GM23338 (cell line): Measurements from ENCODE around the gene GRIPAP1. TPM values are rescaled to one million over a fixed set of nuclear protein-coding genes. Genes with fewer than 3 reads are reported as not detected.

ENCODE experiments used
- ATAC-seq: fragments of 200-7000 bp; cut with Tn5 transposase; 3 replicates; pipeline ENCODE4 v1.9.1; 2020
- DNase-seq: peaks from one replicate; pipeline ENCODE4 v3.0.0-alpha.2; 2015; ENCODE audit warnings: low spot score
- H2AFZ ChIP-seq: fragments of 200-600 bp; sonication (generic); 2 replicates; pipeline ENCODE4 v1.8.0; 2016; ENCODE audit warnings: antibody characterized with exemption, mild to moderate bottlenecking, moderate library complexity
- H3F3A ChIP-seq: fragments of 200-600 bp; sonication (generic); replicated peaks from 2 replicates; pipeline ENCODE4 v1.8.0; 2017; ENCODE audit warnings: antibody characterized with exemption, mixed run types, low read depth
- H3K27ac ChIP-seq: fragments of 200-600 bp; sonication (generic); 2 replicates; pipeline ENCODE4 v1.6.1; 2016; ENCODE audit warnings: low read depth
- H3K27me3 ChIP-seq: fragments of 200-600 bp; sonication (generic); 2 replicates; pipeline ENCODE4 v1.8.0; 2016; ENCODE audit warnings: mild to moderate bottlenecking, mixed run types, moderate library complexity; ENCODE audit not compliant: insufficient read depth
- H3K36me3 ChIP-seq: fragments of 200-600 bp; sonication (generic); 2 replicates; pipeline ENCODE4 v1.8.0; 2016; ENCODE audit warnings: mild to moderate bottlenecking; ENCODE audit not compliant: insufficient read depth
- H3K4me1 ChIP-seq: fragments of 200-600 bp; sonication (generic); 2 replicates; pipeline ENCODE4 v1.8.0; 2016; ENCODE audit warnings: mild to moderate bottlenecking, moderate library complexity; ENCODE audit not compliant: insufficient read depth
- H3K4me2 ChIP-seq: fragments of 200-600 bp; sonication (generic); 2 replicates; pipeline ENCODE4 v1.7.1; 2017; ENCODE audit warnings: mixed run types
- H3K4me3 ChIP-seq: fragments of 200-600 bp; sonication (generic); 2 replicates; pipeline ENCODE4 v1.6.1; 2016; ENCODE audit warnings: mixed run types
- H3K79me2 ChIP-seq: fragments of 200-600 bp; sonication (generic); replicated peaks from 2 replicates; pipeline ENCODE4 v1.8.0; 2017; ENCODE audit warnings: mild to moderate bottlenecking; ENCODE audit not compliant: insufficient read depth
- H3K9me2 ChIP-seq: fragments of 200-600 bp; sonication (generic); 2 replicates; pipeline ENCODE4 v1.8.0; 2017; ENCODE audit not compliant: insufficient read depth
- H4K20me1 ChIP-seq: fragments of 200-600 bp; sonication (generic); replicated peaks from 2 replicates; pipeline ENCODE4 v1.8.0; 2017; ENCODE audit warnings: mild to moderate bottlenecking; ENCODE audit not compliant: insufficient read depth
- H3K27ac Mint-ChIP-seq: 2 replicates; pipeline ENCODE4 v1.8.0; 2020; ENCODE audit warnings: inconsistent platforms, mild to moderate bottlenecking, moderate library complexity, mixed read lengths
- H3K27me3 Mint-ChIP-seq: 3 replicates; pipeline ENCODE4 v1.8.0; 2022; ENCODE audit warnings: low read depth, mild to moderate bottlenecking, moderate library complexity, mixed read lengths, inconsistent platforms; ENCODE audit not compliant: insufficient read depth, poor library complexity
- H3K36me3 Mint-ChIP-seq: 3 replicates; pipeline ENCODE4 v1.8.0; 2021; ENCODE audit warnings: low read depth, mild to moderate bottlenecking, inconsistent platforms, moderate library complexity, mixed read lengths
- H3K4me1 Mint-ChIP-seq: 3 replicates; pipeline ENCODE4 v1.8.0; 2020; ENCODE audit warnings: mild to moderate bottlenecking, inconsistent platforms, mixed read lengths
- H3K4me3 Mint-ChIP-seq: 3 replicates; pipeline ENCODE4 v1.8.0; 2021; ENCODE audit warnings: moderate library complexity, mild to moderate bottlenecking, inconsistent platforms, mixed read lengths
- H3K9me3 Mint-ChIP-seq: 3 replicates; pipeline ENCODE4 v1.8.0; 2020; ENCODE audit warnings: moderate library complexity, mild to moderate bottlenecking, inconsistent platforms, mixed read lengths
- CTCF ChIP-seq, 2 experiments: fragments of 200-600 bp in 1 of 2; sonication (generic) in 1 of 2; conservative IDR thresholded peaks; 2 replicates each; pipeline versions ENCODE4 v1.5.1 to v1.6.1; 2016 to 2017; ENCODE audit warnings: antibody characterized with exemption in 2 of 2, low read depth in 2 of 2, mild to moderate bottlenecking in 2 of 2, moderate library complexity in 1 of 2
- EZH2phosphoT487 ChIP-seq: fragments of 200-600 bp; sonication (generic); IDR thresholded peaks from one replicate; pipeline ENCODE4 v1.8.1; 2018; ENCODE audit warnings: antibody characterized with exemption; ENCODE audit not compliant: unreplicated experiment
- JUNB ChIP-seq: IDR thresholded peaks from one replicate; pipeline ENCODE4 v1.6.1; 2016; ENCODE audit warnings: antibody characterized with exemption; ENCODE audit not compliant: unreplicated experiment
- POLR2AphosphoS5 ChIP-seq: IDR thresholded peaks from 2 replicates; pipeline ENCODE4 v1.6.1; 2016; ENCODE audit warnings: antibody characterized with exemption, low read depth
- REST ChIP-seq: IDR thresholded peaks from one replicate; pipeline ENCODE4 v1.6.1; 2018; ENCODE audit warnings: antibody characterized with exemption; ENCODE audit not compliant: unreplicated experiment
- STAT1 ChIP-seq: IDR thresholded peaks from one replicate; pipeline ENCODE4 v1.6.1; 2016; ENCODE audit warnings: antibody characterized with exemption; ENCODE audit not compliant: unreplicated experiment
- ZNF114 ChIP-seq: fragments of 250-450 bp; sonication (Bioruptor Pico); IDR thresholded peaks from 2 replicates; pipeline ENCODE4 v1.5.0; 2020; ENCODE audit warnings: mild to moderate bottlenecking, moderate library complexity
- ZNF331 ChIP-seq: fragments of 250-450 bp; sonication (Bioruptor Pico); IDR thresholded peaks from 2 replicates; pipeline ENCODE4 v1.5.0; 2020; ENCODE audit warnings: low read depth, mild to moderate bottlenecking, moderate library complexity
- polyA plus RNA-seq: library from polyadenylated mRNA; unstranded; fragments of >200 nt; fragmentation: Nextera tagmentation; extraction: Ambion mirVana; gene quantifications from 2 replicates; pipeline ENCODE4 v1.2.1, GENCODE V29; 2016
- total RNA-seq: library from RNA; depleted of rRNA; stranded (reverse); fragments of >200 nt; shearing (Covaris generic); gene quantifications from 2 replicates; pipeline ENCODE4 v1.2.3, GENCODE V29; 2014

The GRIPAP1 gene
- total and polyA plus RNA-seq, 2 experiments from 2014 or later, result 39.1 to 62.2 TPM

- TF ChIP-seq REST (no peak), CTCF (conservative IDR thresholded peaks at IDR 0.05; ENCODE audit: low read depth in 2 of 2) (no peak), JUNB (no peak), POLR2AphosphoS5 (no peak), ZNF331 (CRISPR knock-in tag) (no peak), ZNF114 (CRISPR knock-in tag) (no peak), EZH2phosphoT487 (no peak)
Measured at GRCh38 chrX:48969471-48969870, 32.6 kb downstream of the GRIPAP1 start (continued).

- H3K27me3 Mint-ChIP-seq, result peaks cover 2% of the 10 kb centered on the region
- H3K4me1 ChIP-seq, result no peaks in the 10 kb centered on the region
- no peaks in the 10 kb centered on the region for H3K9me2 ChIP-seq
- H3F3A ChIP-seq, result no peaks in the 10 kb centered on the region
- H3K4me2 ChIP-seq, result no peak overlapping the region
- H3K4me1 Mint-ChIP-seq, result peaks cover 19% of the 10 kb centered on the region
- H3K27ac Mint-ChIP-seq, result no peak overlapping the region
- H3K27me3 ChIP-seq, result no peaks in the 10 kb centered on the region
- H2AFZ ChIP-seq, result no peak overlapping the region
- no peaks in the 10 kb centered on the region for H3K79me2 ChIP-seq
- peaks cover 6% of the 10 kb centered on the region; the same call in 1 of the 3 replicates for H3K36me3 Mint-ChIP-seq
- H3K4me3 Mint-ChIP-seq, result no peak overlapping the region
- no peak overlapping the region for H3K27ac ChIP-seq
- DNase-seq, result no peak
- H3K9me3 Mint-ChIP-seq, result no peaks in the 10 kb centered on the region
- H4K20me1 ChIP-seq, result no peaks in the 10 kb centered on the region
- no peak for ATAC-seq
- no peaks in the 10 kb centered on the region for H3K36me3 ChIP-seq
- no peak overlapping the region for H3K4me3 ChIP-seq
- TF ChIP-seq STAT1, result no peak
- TF ChIP-seq POLR2AphosphoS5, result no peak
- no peak for TF ChIP-seq ZNF331 (CRISPR knock-in tag)
Measured at GRCh38 chrX:48968377-48968776, 33.7 kb downstream of the GRIPAP1 start.
